ENCODE results near the gene NUCB1.
"Not testable (repeated sequence)": the region's sequence is repeated elsewhere in the genome, so short reads cannot be mapped to it uniquely, and the experiment has no call there.

Gene NUCB1

GRCh38 chr19:48874303-48875135, 25.6 kb upstream of the NUCB1 start:
- DNase-seq: peak; percentile 81

GRCh38 chr19:48876043-48876981, 23.8 kb upstream of the NUCB1 start:
- DNase-seq: not testable (repeated sequence)

- DNase-seq: no peak
Observed at GRCh38 chr19:48877855-48878195, 22.3 kb upstream of the NUCB1 start.

- DNase-seq: no peak
Observed at GRCh38 chr19:48878196-48879024, 21.7 kb upstream of the NUCB1 start.

- DNase-seq: no peak
Observed at GRCh38 chr19:48879025-48879637, 21.0 kb upstream of the NUCB1 start.

GRCh38 chr19:48879696-48880095, 20.4 kb upstream of the NUCB1 start:
- DNase-seq: not testable (repeated sequence)

GRCh38 chr19:48881741-48882657, 18.1 kb upstream of the NUCB1 start:
- DNase-seq: no peak

GRCh38 chr19:48883726-48884125, 16.4 kb upstream of the NUCB1 start:
- no peak for DNase-seq

GRCh38 chr19:48887861-48888612, 12.1 kb upstream of the NUCB1 start:
- DNase-seq: no peak

GRCh38 chr19:48889496-48889895, 10.6 kb upstream of the NUCB1 start:
- DNase-seq: not testable (repeated sequence)

GRCh38 chr19:48890551-48890950, 9.6 kb upstream of the NUCB1 start:
- no peak for DNase-seq

- no peak for DNase-seq
Observed at GRCh38 chr19:48895226-48895625, 4.9 kb upstream of the NUCB1 start.

GRCh38 chr19:48896191-48896720, 3.9 kb upstream of the NUCB1 start:
- peak; percentile 52 for DNase-seq

- DNase-seq: no peak
Observed at GRCh38 chr19:48897181-48897580, 2.9 kb upstream of the NUCB1 start.

GRCh38 chr19:48899386-48899749, 744 bp upstream of the NUCB1 start:
- not testable (repeated sequence) for DNase-seq

GRCh38 chr19:48900477-48901406, 630 bp downstream of the NUCB1 start:
- peak; percentile 24 for DNase-seq

- not testable (repeated sequence) for DNase-seq
Observed at GRCh38 chr19:48902291-48902690, 2.2 kb downstream of the NUCB1 start.

GRCh38 chr19:48903788-48904187, 3.7 kb downstream of the NUCB1 start:
- DNase-seq: not testable (repeated sequence)

GRCh38 chr19:48905664-48906063, 5.6 kb downstream of the NUCB1 start:
- DNase-seq: no peak
